Breast epithelium (tissue), 3 donors: ENCODE results near the gene LRRC74B.

Experiments used
- POLR2A ChIP-seq: fragments of 450-650 bp; IDR thresholded peaks from one replicate; pipeline ENCODE4 v1.6.1; 2016; ENCODE audit warnings: antibody characterized with exemption, mild to moderate bottlenecking, moderate library complexity
- POLR2AphosphoS5 ChIP-seq, 3 donors: sonication (generic); formaldehyde crosslinking; IDR thresholded peaks; one replicate each; pipeline ENCODE4 v1.6.1; 2017; ENCODE audit warnings: antibody characterized with exemption in 3 of 3
- TF ChIP-seq, protein P1 (sequence below), 3 donors: fragments of 450-650 bp; IDR thresholded peaks; one replicate each; pipeline ENCODE4 v1.5.1; 2016 to 2017; ENCODE audit warnings: antibody characterized with exemption in 3 of 3, mild to moderate bottlenecking in 3 of 3, moderate library complexity in 3 of 3

DNA sequence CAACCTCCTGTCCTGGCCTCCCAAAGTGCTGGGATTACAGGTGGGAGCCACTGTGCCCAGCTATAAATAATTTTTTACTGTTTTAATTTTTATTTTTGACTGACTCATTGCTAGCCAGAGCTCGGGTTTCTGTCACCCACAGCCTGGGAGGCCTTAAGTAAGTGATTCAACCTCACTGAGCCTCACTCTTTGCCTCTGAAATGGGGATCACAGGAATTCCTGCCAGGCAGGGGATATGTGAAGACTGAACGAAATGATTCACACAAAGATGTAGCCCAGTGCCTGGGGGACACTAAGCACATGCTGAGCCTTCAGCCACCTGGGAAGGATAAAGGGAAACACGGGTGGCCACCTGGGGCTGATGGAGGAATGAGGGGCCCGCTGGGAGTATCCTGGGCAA lies 3.8 kb upstream of the LRRC74B start:
- TF ChIP-seq POLR2AphosphoS5 (IDR thresholded peaks at IDR 0.05) (no peak), POLR2A (no peak)
- TF ChIP-seq, protein P1, sequence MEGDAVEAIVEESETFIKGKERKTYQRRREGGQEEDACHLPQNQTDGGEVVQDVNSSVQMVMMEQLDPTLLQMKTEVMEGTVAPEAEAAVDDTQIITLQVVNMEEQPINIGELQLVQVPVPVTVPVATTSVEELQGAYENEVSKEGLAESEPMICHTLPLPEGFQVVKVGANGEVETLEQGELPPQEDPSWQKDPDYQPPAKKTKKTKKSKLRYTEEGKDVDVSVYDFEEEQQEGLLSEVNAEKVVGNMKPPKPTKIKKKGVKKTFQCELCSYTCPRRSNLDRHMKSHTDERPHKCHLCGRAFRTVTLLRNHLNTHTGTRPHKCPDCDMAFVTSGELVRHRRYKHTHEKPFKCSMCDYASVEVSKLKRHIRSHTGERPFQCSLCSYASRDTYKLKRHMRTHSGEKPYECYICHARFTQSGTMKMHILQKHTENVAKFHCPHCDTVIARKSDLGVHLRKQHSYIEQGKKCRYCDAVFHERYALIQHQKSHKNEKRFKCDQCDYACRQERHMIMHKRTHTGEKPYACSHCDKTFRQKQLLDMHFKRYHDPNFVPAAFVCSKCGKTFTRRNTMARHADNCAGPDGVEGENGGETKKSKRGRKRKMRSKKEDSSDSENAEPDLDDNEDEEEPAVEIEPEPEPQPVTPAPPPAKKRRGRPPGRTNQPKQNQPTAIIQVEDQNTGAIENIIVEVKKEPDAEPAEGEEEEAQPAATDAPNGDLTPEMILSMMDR (IDR thresholded peaks at IDR 0.05) = no peak
